Hepatocyte (in vitro differentiated cells): ENCODE results near the gene POLR3B. TPM values are rescaled to one million over a fixed set of nuclear protein-coding genes. Genes with fewer than 3 reads are reported as not detected.

Experiments used
- DNase-seq: peaks from one replicate; pipeline ENCODE4 v3.0.0-alpha.2; 2016; ENCODE audit warnings: low spot score
- H2AFZ ChIP-seq: fragments of 200-600 bp; sonication (generic); 2 replicates; pipeline ENCODE4 v1.6.0; 2016; ENCODE audit warnings: antibody characterized with exemption, mild to moderate bottlenecking
- H3K27ac ChIP-seq: fragments of 200-600 bp; sonication (generic); 2 replicates; pipeline ENCODE4 v1.5.1; 2016; ENCODE audit warnings: mild to moderate bottlenecking
- H3K27me3 ChIP-seq: fragments of 200-600 bp; sonication (generic); 2 replicates; pipeline ENCODE4 v1.6.1; 2016
- H3K36me3 ChIP-seq: fragments of 200-600 bp; sonication (generic); replicated peaks from 2 replicates; pipeline ENCODE4 v1.5.1; 2016; ENCODE audit warnings: low read depth; ENCODE audit not compliant: insufficient read depth
- H3K4me1 ChIP-seq: fragments of 200-600 bp; sonication (generic); 2 replicates; pipeline ENCODE4 v1.5.1; 2016; ENCODE audit warnings: mild to moderate bottlenecking, moderate library complexity; ENCODE audit not compliant: insufficient read depth
- H3K4me2 ChIP-seq: fragments of 200-600 bp; sonication (generic); 2 replicates; pipeline ENCODE4 v1.6.0; 2016
- H3K4me3 ChIP-seq: fragments of 200-600 bp; sonication (generic); 2 replicates; pipeline ENCODE4 v1.5.1; 2016; ENCODE audit warnings: mild to moderate bottlenecking
- H3K79me2 ChIP-seq: fragments of 200-600 bp; sonication (generic); 2 replicates; pipeline ENCODE4 v1.6.0; 2017; ENCODE audit warnings: mild to moderate bottlenecking
- H3K9me2 ChIP-seq: fragments of 200-600 bp; sonication (generic); replicated peaks from 2 replicates; pipeline ENCODE4 v1.6.0; 2017; ENCODE audit warnings: mild to moderate bottlenecking; ENCODE audit not compliant: insufficient read depth
- H3K9me3 ChIP-seq: fragments of 200-600 bp; sonication (generic); 2 replicates; pipeline ENCODE4 v1.5.1; 2016; ENCODE audit warnings: low read depth, mild to moderate bottlenecking
- H4K20me1 ChIP-seq: fragments of 200-600 bp; sonication (generic); 2 replicates; pipeline ENCODE4 v1.6.0; 2016; ENCODE audit warnings: mild to moderate bottlenecking; ENCODE audit not compliant: insufficient read depth, poor library complexity, severe bottlenecking
- EZH2 ChIP-seq: fragments of 200-600 bp; sonication (generic); IDR thresholded peaks from 2 replicates; pipeline ENCODE4 v1.6.1; 2016; ENCODE audit warnings: antibody characterized with exemption, mild to moderate bottlenecking, borderline replicate concordance
- EZH2phosphoT487 ChIP-seq: fragments of 200-600 bp; sonication (generic); IDR thresholded peaks from one replicate; pipeline ENCODE4 v1.6.1; 2018; ENCODE audit warnings: antibody characterized with exemption, mild to moderate bottlenecking, low read depth, moderate library complexity; ENCODE audit not compliant: unreplicated experiment, severe bottlenecking
- WGBS: methylation state at CpG from one replicate; pipeline ENCODE4 v1.1.6; 2016; ENCODE audit warnings: low lambda C conversion rate; ENCODE audit errors: missing lambda C conversion rate; 5-methylcytosine and 5-hydroxymethylcytosine counted together
- polyA plus RNA-seq: library from polyadenylated mRNA; unstranded; fragments of >200 nt; fragmentation: Nextera tagmentation; extraction: Ambion mirVana; gene quantifications from 2 replicates; pipeline ENCODE4 v1.2.1, GENCODE V29; 2016
- total RNA-seq: library from RNA; depleted of rRNA; stranded (reverse); fragments of >200 nt; gene quantifications from 2 replicates; pipeline ENCODE4 v1.2.3, GENCODE V29; 2014
- TF ChIP-seq, protein P1 (sequence below): fragments of 200-600 bp; sonication (generic); IDR thresholded peaks from 2 replicates; pipeline ENCODE4 v1.5.1; 2016; ENCODE audit warnings: antibody characterized with exemption, mild to moderate bottlenecking; ENCODE audit not compliant: poor library complexity

The POLR3B gene
- total and polyA plus RNA-seq, 2 experiments from 2014 or later: 8.4 to 10.4 TPM

DNA sequence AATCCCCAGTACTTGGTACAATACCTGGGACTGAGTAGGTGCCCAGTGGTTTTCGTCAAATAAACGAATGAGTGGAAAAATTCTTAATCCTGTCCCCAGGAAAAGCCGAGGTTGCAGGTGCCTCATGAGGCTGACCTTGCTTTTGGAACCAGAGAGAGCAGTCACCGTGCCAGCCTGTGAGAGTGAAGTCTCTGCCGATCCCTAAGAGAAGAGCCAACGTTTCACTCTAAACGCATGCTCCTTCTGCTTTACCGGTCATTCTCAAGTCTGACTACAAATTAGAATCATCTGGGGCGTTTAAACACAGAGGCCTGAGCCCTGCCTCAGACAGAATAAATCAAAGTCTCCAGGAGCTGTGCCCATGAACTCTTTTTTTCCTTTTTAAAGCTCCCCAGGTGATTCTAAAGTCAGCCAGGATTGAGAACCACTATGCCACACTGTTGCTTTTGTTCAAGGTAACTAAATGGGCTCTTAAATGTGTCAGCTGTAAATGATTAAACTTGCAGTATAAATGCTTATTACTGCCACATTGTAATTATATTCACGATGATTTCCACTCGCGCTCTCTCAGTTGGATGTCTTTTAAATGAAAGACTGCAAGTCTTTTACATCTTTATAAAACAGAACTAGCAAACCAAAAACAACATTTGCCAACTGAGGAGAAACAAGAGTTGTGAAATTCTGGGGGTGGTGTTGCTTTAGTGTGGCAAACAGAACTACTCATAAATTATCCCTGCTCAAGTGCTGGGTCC, 28.1 kb upstream of the POLR3B start:
- H3K79me2 ChIP-seq: no peaks in the 10 kb centered on the region
- no peaks in the 10 kb centered on the region for H3K36me3 ChIP-seq
- H3K27me3 ChIP-seq: no peaks in the 10 kb centered on the region
- DNase-seq: no peak
- peak overlapping the region; percentile 20 for H3K27ac ChIP-seq
- WGBS: 64% methylated on average over 12 of the region's 12 CpGs
- no peaks in the 10 kb centered on the region for H3K9me3 ChIP-seq
- H3K9me2 ChIP-seq: no peaks in the 10 kb centered on the region
- no peak overlapping the region for H2AFZ ChIP-seq
- TF ChIP-seq EZH2 (no peak), EZH2phosphoT487 (no peak)
- TF ChIP-seq, protein P1, sequence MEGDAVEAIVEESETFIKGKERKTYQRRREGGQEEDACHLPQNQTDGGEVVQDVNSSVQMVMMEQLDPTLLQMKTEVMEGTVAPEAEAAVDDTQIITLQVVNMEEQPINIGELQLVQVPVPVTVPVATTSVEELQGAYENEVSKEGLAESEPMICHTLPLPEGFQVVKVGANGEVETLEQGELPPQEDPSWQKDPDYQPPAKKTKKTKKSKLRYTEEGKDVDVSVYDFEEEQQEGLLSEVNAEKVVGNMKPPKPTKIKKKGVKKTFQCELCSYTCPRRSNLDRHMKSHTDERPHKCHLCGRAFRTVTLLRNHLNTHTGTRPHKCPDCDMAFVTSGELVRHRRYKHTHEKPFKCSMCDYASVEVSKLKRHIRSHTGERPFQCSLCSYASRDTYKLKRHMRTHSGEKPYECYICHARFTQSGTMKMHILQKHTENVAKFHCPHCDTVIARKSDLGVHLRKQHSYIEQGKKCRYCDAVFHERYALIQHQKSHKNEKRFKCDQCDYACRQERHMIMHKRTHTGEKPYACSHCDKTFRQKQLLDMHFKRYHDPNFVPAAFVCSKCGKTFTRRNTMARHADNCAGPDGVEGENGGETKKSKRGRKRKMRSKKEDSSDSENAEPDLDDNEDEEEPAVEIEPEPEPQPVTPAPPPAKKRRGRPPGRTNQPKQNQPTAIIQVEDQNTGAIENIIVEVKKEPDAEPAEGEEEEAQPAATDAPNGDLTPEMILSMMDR: no peak
- H4K20me1 ChIP-seq: no peaks in the 10 kb centered on the region
- no peak overlapping the region for H3K4me2 ChIP-seq
- H3K4me1 ChIP-seq: no peaks in the 10 kb centered on the region
- H3K4me3 ChIP-seq: no peak overlapping the region

DNA sequence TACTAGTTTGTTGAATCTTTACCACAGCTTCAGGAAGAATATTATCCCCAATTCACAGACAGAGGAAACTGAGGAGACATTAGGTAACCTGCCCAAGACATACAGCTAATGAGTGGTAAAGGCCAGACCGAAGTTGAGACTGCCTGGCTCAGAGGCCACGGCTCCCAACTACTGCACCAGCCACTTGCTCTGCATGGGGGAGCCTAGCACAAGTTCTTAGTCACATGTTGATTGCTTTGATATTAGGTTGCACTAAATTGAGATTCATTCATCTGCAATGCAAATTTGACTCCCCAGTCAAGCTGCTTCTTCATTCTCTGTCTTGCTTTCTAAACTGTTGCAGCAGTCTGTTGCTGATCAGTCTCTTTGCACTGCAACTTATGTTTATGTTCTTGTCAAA, 25.9 kb upstream of the POLR3B start:
- Histone ChIP-seq H3K36me3 (no peaks in the 10 kb centered on the region), H2AFZ (no peak overlapping the region), H3K27me3 (no peaks in the 10 kb centered on the region), H3K27ac (no peak overlapping the region), H3K4me2 (no peak overlapping the region), H3K9me2 (no peaks in the 10 kb centered on the region), H3K79me2 (no peaks in the 10 kb centered on the region), H3K9me3 (no peaks in the 10 kb centered on the region), H3K4me1 (no peaks in the 10 kb centered on the region), H3K4me3 (no peak overlapping the region), H4K20me1 (no peaks in the 10 kb centered on the region)
- no peak for DNase-seq
- no peak for TF ChIP-seq EZH2phosphoT487
- TF ChIP-seq, protein P1: no peak
- TF ChIP-seq EZH2: no peak
- 71% methylated on average over 2 of the region's 2 CpGs for WGBS

DNA sequence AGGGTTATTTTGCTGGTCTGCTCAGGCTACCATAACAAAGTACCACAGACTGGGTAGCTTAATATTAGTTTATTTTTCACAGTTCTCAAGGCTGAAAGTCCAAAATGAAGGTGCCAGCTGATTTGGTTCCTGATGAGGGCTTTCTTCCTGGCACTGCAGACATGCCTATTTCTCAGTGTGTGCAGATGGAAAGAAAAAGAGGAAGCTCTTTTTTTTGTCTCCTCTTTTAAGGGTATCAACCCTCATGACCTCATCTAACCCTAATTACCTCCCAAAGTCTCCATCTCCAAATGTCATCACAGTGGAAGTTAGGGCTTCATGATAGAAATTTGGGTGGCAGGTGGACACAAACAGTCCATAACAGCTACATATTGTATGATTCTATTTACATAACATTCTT, 25.0 kb upstream of the POLR3B start:
- Histone ChIP-seq H3K4me1 (no peaks in the 10 kb centered on the region), H2AFZ (no peak overlapping the region), H3K9me2 (no peaks in the 10 kb centered on the region), H3K4me3 (no peak overlapping the region), H3K27ac (no peak overlapping the region), H4K20me1 (no peaks in the 10 kb centered on the region), H3K27me3 (no peaks in the 10 kb centered on the region), H3K79me2 (no peaks in the 10 kb centered on the region), H3K36me3 (no peaks in the 10 kb centered on the region), H3K9me3 (no peaks in the 10 kb centered on the region), H3K4me2 (no peak overlapping the region)
- no peak for DNase-seq
- no peak for TF ChIP-seq EZH2phosphoT487
- no peak for TF ChIP-seq EZH2
- TF ChIP-seq, protein P1: no peak
